Measurements from ENCODE around the gene FBN3.
A peak's percentile ranks its signal among the peaks of the same experiment; 100 is the strongest.
"Not testable (repeated sequence)": the region's sequence is repeated elsewhere in the genome, so short reads cannot be mapped to it uniquely, and the experiment has no call there.

Gene FBN3

DNA sequence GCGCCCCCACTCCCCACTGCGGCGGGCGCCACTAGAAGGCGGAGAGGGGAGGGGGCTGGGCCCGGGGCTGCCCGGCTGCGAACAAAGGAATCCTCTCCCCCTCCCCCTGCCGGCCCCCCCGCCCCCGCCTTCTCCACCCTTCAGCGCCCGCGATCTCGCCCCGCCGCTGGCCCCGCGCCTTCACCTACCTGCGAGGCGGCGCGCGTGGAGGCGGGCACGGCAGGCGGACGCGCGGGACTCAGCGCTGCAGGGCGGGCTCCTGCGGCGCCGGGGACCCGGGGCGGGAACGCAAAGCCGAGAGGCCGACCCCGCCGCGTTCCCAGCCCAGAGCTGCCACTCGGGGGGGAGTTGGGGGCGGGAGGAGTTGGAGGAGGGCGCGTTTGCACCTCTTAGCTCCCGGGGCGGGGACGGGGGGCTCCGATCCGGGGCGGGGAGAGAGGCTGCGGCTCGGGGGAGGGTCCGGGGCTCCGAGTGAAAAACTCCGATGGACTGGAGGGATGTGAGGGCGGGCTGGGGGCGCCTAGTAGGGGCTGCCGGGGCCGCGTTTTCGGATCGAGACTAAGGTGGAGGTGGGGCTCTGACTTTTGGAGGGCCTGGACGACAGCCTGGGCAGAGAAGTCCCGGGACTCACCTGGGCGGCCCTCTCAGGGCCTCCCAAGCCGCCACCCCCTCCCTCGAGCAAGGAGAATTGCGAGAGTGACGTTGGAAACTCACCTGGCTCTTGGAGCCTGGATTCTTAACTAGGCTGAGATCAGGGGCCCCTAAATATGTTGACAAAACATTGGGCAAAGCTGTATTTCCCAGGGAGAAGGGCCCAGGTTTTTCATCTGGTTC, at the start of gene FBN3:
Gene FBN3 (minus strand): TSS at position 332 of the 834 bp plus-strand sequence. CDS start 2,112 bp downstream, outside the sequence.
- DNase-seq = no peak

DNA sequence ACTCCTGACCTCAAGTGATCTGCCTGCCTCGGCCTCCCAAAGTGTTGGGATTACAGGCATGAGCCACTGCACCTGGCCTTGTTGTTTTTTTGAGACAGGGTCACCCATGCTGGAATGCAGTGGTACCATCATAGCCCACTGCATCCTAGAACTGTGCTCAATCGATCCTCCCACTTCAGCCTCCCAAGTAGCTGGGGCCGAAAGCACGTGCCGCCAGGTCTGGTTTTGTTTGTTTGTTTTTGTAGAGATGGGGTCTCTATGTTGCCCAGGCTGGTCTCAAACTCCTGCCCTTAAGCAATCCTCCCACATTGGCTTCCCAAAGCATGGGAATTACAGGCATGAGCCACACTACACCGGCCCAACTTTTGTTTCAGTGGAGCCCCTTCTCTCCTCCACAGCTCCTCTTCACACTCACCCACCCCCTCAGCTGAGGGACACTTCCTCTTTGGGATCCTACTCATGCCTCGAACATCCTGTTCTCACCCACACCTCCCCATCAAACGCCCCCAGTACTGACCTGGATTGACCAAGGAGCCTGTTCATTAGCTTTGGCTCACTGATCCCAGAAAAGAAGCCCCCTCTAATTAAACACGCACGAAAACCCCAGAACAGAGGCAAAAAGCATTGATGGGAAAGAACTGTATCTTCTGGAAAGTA, 47.0 kb upstream of the FBN3 start:
- no peak for DNase-seq

DNA sequence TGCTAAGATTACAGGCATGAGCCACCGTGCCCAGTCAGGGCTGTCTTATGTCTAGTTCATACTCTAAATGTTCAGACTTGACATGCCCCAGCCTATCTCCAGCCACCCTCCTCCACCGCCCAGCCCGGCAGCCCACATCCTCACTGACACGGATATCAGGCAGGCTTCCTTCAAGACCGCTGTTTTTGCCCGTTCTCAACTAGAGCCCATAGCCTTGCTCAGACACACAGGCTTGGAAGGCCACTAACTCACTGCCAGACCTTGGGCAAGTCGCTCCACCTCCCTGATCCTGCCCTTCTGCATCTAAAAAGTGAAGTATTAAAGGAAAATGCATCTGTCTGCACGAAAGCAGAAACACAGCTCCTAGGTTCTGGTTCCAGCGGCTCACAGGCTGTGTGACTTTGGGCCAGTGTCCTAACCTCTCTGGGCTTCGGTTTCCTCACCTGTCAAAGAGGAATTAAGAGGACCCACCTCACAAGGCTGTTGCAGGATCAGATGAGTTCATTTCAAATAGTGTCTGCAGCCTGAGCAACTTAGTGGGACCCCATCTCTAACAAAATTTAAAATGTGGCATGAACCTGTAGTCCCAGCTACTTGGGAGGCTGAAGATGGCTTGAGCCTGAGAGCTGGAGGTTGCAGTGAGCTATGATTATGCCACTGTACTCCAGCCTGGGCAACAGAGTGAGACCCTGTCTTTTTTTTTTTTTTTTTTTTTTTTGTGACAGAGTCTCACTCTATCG, 45.3 kb upstream of the FBN3 start:
- peak; percentile 52 to 62 for DNase-seq

DNA sequence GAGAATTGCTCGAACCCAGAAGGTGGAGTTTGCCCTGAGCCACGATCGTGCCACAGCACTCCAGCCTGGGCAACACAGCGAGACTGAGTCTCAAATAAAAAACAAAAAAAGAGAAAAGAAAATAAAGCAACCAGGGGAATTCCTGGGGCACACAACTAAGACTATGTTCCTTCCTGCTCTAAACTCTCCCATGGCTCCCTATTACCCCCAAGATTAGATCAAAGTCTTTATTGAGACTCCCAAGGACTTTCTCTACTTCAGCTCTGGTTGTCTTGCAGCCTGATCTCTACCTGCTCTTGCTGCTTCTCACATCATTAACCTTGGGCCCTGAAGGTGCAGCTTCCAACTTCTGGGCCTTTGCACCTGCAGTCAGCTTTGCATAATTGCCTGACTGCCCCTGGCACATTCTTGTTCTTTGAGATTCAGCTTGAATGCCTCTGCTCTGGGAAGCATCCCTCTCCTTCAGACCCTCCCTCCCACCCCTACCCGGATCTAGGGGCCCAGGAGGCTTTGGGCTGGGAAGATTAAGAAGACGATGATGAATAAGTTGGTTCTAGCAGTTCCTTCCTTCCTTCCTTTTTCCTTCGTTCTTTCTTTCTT, 42.9 kb upstream of the FBN3 start:
- DNase-seq = no peak

DNA sequence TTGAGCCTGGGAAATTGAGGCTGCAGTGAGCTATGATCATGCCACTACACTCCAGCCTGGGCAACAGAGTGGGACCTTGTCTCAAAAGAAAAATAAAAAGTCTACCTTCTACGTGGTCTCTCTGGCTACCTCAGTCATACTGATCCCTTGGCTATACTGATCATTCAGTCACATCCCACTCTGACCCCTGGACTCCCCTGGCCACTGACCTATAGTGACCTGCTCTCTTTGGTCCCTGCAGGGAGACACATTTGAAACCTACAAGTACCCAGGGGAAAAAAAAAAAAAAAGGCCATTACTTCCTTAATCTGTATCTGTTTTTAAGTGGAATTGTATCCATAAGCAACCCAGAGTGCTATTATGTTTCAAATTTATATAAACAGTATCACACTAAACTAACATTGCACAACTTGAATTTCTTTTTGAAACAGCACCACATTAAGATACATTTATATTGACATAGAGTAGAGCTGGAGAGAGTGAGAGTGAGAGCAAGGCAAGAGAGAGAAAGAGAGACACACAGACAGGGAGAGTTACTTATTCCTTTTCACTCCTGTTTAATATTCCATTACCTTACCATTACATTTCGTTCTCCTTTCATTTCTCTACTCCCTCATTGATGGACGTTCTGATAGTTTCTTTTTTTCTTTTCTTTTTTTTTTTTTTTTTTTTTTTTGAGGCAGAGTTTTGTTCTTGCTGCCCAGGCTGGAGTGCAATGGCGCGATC, 36.1 kb upstream of the FBN3 start:
- DNase-seq = no peak

DNA sequence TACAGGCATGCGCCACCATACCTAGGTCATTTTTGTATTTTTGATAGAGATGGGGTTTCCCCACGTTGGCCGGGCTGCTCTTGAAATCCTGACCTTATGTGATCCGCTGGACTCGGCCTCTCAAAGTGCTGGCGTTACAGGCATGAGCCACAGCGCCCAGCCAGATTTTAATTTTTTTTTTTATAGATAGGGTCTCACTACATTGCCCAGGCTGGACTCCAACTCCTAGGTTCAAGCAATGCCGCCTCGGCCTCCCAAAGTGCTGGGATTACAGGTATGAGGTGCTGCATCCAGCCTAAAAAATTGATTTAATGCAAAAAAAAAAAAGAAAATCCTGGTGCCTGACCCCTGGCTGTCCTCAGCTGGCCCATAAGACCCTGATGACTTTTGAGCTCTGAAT, 34.9 kb upstream of the FBN3 start:
- no peak for DNase-seq

DNA sequence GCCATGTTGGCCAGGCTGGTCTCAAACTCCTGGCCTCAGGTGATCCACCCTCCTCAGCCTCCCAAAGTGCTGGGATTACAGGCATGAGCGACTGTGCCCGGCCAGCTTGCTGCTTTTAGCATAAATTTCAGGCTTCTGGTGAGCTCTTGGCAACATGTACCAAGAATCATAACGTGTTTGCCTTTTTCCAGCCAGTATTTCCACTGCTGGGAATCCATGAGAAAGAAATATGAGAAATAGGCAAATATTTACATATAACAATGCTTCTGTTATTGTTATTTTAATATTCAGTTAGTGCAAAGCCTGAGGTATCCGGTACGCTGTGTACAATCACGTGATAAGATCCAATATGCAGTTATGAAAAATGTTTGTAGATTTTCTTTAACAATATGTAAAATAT, 30.6 kb upstream of the FBN3 start:
- DNase-seq = no peak

DNA sequence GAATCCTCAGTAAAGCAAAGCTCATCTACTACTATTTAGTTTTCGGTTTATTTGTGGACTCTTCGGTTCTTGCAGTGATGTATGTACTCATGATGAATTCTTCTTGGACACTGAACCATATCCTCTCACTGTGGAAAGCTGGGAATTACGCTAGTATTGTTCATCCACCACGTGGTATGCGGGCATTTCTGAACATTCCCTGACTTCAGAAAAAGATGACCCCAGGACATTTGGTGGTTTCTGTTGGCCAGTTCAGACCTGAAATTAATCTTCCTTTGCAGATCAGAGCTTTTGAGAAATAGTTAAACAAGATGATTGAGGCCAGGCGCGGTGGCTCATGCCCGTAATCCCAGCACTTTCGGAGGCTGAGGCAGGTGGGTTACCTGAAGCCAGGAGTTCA, 25.3 kb upstream of the FBN3 start:
- no peak for DNase-seq

DNA sequence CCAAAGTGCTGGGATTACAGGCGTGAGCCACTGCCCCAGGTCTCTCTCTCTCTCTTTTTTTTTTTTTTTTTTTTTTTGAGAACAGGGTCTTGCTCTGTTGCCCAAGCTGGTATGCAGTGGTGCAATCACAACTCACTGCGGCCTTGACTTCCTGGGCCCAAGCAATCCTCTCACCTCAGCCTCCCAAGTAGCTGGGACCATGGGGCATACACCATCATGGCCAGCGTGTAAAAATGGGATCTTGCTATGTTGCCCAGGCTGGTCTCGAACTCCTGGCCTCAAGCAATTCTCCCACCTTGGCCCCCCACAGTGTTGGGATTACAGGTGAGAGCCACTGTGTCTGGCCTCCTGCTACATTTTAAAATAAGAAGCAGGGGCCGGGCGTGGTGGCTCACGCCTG, 19.1 kb upstream of the FBN3 start:
- DNase-seq = no peak

DNA sequence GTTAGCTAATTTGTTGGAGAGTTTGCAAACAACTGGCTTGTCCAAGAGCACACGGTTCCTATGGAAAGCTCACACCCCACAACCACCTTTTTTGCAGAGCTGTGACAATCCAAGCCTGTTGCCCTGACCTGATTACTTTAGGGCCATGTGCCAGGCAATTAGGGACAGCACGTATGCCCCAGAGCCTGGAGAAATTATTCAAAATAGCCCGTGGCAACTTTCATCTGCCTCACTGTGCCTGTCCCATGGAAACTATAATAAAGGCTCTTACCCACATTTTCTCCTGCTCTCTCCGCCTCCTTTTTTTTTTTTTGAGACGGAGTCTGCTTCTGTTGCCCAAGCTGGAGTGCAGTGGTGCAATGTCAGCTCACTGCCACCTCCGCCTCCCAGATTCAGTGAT, 18.6 kb upstream of the FBN3 start:
- no peak for DNase-seq

DNA sequence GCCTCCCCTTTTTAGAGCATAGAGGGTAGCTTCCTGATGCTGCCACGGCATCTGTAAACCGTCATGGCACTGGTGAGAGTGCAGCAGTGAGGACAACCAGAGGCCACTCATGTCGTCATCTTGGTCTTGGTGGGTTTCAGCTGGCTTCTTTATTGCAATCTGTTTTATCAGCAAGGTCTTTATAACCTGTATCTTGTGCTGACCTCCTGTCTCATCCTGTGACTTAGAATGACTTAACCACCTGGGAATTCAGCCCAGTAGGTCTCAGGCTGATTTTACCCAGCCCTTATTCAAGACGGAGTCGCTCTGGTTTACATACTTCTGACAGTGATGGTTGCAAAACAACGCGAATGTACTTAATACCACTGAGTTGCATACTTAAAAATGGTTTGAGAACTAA, 14.4 kb upstream of the FBN3 start:
- no peak for DNase-seq

DNA sequence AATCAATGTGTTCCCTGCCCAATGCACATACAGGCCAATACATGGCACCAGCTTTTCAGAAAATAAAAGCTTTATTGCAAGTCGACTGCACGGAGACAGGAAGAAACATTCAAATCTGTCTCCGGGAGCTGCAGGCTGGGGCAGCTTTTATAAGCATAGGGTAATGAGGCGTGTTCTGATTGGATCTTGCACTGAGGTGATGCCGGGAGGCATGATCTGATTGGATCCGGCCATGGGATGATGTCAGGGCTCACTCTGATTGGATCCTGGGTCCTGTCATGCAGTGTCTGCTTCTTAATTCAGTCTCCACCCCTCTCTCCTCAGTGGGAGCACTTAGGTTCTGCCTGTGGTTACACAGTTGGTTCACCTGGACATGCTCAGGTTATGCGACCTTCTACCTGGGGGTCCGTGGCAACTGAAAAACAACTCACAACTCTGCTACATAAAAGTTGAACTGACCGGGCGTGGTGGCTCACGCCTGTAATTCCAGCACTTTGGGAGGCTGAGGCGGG, 11.8 kb upstream of the FBN3 start:
- DNase-seq = no peak

DNA sequence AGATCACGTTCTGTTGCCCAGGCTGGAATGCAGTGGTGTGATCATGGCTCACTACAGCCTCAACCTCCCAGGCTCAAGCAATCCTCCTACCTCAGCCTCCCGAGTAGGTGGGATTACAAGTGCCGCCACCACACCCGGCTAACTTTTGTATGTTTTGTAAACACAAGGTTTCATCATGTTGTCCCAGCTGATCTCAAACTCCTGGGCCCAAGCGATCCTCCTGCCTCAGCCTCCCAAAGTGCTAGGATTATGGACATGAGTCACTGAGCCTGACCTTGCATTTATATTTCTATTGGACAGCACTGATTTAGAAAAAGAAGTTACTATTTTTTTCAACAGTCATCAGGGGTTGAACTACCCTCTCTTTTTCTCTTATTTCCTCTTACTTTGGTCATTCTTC, 9.9 kb upstream of the FBN3 start:
- DNase-seq = not testable (repeated sequence)

DNA sequence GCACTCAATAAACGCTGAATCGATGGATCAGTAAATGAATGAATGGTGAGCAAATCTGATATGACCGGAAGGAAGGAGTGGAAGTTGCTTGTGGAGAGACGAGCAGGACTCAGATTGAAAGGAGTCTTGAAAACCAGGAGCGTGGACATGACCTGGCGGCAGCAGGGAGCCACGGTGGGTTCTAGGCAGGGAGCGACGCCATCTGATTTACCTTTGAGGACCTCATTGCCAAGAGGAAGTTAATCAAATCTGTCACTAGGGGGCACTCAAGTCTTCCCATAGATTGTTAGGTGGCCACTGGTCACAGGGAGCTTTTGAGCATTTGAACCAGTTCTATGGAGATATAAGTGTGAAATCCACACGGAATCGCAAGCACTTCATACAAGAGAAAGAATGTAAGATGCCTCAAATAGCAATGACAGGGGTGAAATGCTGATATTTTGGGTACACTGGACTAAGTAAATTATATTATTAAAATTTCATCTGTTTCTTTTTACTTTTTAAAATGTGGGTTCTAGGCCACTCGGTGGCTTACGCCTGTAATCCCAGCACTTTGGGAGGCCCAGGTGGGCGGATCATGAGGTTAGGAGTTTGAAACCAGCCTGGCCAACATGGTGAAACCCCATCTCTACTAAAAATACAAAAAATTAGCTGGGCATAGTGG, 9.2 kb upstream of the FBN3 start:
- peak; percentile 68 to 84 for DNase-seq

DNA sequence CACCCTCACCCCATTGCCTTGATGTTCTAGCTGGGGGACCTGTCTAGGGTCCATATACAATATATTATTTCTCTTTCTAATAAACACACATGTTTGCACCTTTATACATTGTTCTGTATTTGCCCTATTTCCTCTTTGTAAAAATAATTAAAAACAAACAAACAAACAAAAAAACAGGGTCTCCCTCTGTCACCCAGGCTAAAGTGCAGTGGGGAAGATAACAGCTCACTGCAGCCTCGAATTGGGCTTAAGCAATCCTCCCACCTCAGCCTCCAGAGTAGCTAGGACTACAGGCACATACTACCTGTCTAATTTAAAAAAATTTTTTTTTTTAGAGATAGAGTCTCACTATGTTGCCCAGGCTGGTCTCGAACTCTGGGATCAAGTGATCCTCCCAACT, 5.9 kb upstream of the FBN3 start:
- no peak for DNase-seq

DNA sequence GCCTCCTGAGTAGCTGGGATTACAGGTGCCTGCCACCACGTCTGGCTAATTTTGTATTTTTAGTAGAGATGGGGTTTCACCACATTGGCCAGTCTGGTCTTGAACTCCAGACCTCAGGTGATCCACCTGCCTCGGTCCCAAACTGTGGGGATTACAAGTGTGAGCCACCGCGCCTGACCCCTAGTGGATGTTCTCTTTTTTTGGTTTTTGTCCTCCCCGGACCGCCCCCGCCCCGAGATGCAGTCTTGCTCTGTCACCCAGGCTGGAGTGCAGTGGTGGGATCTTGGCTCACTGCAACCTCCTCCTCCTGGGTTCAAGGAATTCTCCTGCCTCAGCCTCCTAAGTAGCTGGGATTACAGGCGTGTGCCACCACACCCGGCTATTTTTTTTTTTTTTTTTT, 4.6 kb upstream of the FBN3 start:
- peak in 1 of 2 donors; percentile 17 for DNase-seq

DNA sequence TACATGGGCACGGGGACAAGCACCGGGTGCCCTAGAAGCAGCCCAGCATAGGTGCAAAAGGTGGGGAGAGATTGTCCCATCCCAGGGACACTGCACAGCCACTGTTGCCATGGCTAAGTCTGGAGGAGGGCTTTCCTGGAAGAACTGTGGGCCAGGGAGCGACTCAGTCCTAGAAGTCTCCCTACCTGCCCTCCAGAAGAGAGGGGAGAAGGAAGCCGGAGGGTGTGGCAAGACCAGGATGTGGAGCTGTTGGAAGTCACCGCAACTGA, 2.3 kb upstream of the FBN3 start:
- no peak for DNase-seq

DNA sequence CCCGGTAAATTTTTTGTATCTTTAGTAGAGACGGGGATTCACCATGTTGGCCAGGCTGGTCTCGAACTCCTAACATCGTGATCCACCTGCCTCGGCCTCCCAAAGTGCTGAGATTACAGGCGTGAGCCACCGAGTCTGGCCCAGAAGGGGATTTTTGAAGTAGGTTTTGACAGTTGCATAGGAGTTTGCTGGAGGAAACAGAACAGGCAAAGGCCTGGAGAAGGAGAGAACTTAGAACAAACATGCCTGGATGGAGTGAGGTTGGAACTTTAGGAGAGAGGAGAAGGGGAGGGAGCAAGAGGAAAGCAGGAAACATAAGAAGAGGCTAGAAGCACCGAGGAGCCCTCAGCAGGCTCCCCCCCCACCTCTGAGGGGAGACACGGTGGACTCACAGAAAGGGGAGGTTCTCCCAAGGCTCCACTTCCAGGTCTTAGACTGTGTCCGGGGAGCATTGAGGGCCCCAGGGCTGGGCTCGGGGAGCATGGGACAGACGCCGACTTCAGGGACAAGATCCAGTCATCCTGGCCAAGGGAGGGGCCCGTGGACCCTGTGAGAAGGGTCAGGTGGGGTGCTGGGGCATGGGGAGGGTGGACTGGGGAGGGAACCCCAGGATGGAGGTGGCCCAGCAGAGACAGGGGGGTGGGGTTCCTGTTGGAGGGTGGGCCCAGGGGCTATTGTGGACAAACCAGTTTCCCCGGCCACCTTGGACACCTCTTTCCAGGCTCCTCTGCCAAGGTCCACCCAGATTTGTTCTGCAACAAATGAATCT, 1.8 kb upstream of the FBN3 start:
- no peak for DNase-seq

DNA sequence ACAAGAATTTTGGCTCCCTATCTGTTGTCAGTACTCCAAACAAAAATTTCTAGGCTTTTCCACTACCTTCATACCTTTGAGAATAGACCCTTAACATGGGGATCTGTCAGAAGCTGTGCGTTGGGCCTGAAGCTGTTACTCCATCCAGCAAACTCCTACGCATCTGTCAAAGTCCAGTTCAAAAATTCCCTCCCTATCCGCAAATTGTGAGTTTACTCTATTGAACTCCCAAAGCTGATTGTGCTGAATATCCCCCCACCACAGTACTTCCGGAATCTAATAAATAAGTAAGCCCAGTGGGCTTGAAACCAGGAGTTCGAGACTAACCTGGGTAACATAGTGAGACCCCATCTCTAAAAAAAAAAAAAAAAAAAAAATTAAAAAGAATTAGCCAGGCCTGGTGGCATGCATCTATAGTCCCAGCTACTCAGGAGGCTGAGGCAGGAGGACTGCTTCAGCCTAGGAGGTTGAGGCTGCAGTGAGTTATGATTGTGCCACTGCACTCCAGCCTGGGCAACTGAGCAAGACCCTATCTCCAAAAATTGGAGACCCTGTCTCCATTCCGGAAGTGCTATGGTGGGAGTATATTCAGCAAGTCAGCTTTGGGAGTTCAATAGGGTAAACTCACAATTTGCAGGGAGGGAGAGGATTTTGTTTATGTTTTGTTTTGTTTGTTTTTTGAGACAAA, 930 bp upstream of the FBN3 start:
- no peak for DNase-seq

DNA sequence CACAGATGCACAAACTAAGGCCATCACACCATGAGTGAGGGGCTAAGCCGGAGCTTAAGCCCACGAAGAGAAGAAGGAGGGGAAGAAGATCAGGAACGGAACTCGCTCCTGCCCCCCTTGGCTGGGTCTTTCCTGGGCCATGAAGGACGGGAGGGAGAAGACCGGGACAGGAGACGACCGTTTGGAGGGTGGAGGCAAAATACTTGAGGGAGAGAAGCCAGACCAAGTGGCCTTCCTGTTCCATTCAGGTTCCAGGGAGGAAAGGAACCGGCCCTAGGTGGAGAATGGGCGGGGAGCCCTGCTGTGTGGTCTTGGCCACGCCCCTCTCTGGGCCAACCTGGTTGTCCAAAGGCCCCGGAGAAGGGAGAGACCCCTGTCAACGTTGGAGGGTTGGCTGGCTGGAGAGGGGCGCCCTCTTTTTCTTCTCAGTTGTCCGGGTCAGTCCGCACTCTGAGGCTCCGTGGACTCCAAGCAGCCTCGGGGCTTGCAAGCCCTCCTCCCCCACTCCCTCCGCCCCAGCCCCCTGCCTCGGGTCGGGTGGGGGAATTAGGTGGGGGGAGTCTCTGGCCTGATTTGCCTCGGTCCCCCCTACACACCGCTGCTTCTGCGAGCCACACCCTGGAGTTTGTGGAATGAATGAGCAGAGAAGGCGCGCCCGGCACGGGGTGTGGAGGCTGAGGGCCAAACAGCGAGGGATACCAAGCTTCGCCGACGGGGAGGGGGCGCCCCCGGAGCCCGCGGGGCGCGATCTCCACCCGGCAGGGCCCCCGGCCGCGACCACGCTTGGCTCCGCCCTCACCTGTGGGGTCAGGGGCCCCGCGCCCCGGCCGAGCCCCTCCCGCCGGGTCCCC, 757 bp downstream of the FBN3 start:
- DNase-seq = no peak
